ENCODE results near the gene METTL9.
"Not testable (repeated sequence)": the region's sequence is repeated elsewhere in the genome, so short reads cannot be mapped to it uniquely, and the experiment has no call there.

Gene METTL9

DNA sequence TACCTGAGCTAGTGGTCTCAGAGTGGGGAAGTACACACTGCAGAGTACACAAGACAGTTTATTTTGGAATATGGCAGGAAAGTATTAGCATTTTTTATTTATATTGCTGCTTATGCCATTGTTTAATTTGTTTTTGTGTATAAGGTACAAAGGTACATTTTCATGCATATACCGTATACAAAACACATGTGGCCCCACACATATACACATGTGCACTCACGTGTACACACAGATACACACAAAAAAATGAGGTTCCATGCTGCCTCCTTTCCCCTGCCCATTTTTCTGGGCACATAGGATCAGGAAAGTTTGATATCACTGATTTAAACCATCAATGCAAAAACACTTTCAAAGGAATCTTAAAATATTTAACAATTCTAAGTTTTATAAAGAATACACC lies 40.1 kb downstream of the METTL9 start:
- no peak for DNase-seq

DNA sequence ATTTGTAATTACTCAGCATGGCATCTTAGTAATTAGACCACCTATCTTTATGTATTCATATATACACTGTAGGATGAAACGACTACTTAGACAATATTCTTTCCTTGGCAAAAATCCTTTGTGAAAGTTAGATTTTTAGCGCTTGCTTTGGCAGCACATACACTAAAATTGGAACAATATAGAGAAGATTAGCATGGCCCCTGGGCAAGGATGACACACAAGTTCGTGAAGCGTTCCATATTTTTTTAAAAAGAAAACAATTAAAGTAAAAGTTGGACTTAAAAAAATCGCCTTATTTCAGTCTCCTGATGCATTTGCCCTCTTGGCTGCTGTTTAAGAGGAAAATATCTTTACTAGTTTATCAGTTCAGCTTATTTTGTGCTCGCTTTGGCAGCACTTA lies 42.5 kb downstream of the METTL9 start:
- DNase-seq: no peak

DNA sequence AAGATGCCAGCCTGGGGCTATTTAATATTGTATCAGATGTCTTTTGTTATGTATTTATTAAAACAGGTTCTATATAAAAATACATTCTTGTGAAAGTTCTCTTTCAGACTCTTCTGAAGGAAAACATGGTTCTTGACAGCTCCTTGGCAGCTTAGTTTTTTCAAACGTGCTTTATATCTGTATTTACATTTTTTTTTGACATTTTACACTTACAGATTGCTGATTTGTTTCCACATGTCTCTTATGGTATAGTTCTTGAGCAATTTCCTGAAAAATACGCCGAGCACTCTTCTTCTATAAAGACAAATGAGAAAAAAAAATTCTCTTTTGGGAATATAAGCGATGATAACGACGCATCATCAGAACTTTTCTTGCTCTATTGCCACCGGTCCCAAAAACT lies 43.5 kb downstream of the METTL9 start:
- DNase-seq: no peak

DNA sequence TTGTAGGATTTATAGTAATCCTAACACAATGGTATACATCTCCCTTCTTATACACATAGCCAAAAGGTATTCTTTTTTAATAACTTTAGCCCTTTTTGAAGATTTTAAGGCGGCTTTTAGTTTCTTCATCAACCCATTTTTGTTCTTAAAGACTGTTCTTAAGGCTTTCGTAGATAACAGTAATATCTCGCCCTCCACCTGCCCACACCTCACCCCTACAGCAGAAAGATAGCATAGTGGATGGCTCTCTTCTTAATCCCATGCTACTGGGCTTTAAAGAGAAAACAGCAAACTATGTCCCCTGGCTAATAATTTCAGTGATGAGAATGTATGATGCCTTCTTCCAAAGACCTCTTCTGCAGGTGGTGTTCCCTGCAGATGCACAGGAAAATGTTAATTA lies 44.4 kb downstream of the METTL9 start:
- no peak for DNase-seq

DNA sequence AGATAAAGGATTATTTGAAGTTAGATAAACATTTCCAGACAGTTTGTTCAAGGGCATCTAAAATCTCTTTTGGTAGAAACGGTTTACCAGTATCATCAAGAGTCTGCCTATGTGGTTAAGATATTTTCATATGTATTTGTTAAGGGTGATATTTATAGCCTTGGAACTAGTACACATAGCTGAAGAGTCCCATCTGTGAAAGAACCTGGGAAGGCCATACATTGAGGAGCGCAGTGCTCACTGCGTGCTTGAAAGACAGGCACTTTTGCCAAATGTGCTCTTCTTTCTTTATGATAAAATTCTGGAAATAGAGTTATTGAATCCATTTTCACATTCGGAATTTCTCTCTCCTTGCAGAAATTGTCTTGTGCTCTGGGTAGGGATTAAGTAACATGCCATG lies 45.3 kb downstream of the METTL9 start:
- no peak for DNase-seq

DNA sequence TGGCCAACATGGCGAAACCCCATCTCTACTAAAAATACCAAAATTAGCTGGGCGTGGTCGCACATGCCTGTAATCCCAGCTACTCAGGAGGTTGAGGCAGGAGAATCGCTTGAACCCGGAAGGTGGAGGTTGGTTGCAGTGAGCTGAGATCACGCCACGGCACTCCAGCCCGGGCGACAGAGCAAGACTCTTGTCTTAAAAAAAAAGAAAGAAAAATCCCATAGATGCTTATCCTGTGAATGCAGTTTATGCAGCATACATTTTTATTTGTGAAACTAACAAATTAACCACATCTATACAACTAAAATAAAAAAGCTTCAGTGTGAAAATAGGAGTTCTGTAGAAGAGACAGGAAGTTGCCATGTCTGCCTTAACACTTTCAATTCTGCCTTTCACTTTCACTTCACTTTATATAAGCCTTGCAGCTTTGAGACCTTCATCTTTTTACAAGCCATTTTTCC lies 45.9 kb downstream of the METTL9 start:
- no peak for DNase-seq

DNA sequence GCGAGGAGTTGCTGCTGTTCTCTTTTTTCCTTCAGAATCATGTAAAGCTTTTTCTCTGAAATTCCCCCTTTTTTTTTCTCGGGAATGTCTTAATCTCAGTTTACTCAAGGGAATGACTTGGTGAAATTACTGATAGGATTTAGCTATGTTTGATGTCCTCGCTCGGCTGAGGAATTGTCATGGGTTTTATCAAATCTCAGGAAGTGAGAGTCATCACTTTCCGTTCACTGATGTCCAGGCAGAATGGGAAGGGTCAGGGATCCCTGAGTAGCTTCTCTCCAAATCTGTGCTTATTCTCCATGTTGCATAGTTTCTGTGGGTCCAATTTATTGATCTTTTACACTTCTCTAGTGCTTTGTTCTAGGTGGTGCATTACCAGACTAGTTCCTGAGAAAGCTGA lies 46.7 kb downstream of the METTL9 start:
- no peak for DNase-seq

DNA sequence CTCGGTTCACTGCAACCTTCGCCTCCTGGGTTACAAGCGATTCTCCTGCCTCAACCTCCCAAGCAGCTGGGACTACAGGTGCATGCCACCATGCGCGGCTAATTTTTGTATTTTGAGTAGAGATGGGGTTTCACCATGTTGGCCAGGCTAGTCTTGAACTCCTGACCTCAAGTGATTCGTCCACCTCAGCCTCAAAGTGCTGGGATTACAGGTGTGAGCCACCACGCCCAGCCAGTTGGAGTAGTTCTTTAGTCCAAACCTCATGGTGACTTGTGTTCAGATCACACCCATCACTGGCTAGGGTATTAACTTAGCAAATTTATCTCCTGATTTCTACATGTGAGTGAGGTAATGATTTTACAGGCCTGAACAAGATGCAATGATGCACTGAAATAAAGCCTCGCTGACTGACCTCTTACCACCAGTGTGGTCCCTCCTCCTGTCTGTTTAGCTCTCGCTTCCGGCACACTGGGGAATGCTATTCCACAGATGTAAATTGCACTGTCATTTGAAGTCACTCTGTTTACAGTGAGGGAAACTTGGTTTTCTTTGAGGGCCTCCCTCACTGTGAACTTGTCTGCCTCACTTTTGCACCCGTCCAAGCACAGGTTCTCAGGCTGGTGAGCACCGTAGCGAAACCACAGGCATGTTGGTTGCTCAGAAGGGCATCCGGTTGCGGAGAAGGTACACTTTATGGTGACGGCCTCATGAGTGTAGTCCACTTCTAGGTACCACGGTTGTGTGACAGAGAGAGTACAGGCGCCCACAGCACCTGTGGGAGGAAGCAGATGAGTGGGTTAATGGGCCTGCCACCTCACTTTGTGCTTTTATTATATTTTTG lies 47.6 kb downstream of the METTL9 start:
- DNase-seq: no peak

DNA sequence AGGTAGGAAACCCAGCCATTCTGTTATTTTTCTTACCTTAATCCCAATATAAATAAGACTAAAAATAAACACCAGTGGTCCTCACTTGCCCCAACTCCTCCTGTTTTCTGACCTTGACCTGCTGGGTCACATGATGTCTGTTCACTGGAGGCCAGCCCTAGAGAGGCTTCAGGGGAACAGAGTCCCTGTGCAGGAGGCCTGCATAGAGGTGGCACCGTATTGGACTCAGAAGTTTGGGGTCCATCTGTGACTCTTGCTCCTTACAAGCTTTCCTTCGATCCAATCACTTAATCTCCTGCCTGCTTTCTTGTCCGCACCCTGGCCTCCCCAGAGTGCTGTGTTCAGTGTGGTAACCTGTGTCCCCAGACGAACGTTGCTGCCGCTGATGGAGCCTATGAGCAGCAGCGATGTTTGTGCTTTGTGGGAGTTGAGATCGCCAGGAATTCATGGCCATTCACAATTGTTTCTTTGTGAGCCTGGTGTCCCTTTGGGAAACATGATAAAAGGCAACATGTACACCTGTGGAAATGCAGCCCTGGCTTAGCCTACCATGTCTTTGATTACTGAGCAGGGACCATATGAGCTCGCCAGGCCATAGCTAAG lies 48.3 kb downstream of the METTL9 start:
- no peak for DNase-seq

DNA sequence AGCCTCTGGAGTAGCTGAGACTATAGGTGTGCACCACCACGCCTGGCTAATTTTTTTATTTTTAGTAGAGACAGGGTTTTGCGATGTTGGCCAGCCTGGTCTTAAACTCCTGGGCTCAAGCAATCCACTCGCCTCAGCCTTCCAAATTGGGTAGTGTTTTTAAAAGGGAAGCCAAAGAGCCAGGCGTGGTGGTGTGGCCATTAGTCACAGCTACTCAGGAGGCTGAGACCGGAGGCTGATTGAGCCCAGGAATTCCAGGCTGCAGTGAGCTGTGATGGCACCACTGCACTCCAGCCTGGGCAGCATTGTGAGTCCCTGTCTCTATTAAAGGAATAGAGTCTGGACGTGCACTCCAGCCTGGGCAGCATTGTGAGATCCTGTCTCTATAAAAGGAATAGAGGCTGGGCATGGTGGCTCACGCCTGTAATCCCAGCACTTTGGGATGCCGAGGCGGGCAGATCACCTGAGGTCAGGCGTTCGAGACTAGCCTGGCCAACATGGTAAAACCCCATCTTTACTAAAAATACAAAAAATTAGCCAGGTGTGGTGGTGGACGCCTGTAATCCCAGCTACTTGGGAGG lies 50.5 kb downstream of the METTL9 start:
- DNase-seq: not testable (repeated sequence)

DNA sequence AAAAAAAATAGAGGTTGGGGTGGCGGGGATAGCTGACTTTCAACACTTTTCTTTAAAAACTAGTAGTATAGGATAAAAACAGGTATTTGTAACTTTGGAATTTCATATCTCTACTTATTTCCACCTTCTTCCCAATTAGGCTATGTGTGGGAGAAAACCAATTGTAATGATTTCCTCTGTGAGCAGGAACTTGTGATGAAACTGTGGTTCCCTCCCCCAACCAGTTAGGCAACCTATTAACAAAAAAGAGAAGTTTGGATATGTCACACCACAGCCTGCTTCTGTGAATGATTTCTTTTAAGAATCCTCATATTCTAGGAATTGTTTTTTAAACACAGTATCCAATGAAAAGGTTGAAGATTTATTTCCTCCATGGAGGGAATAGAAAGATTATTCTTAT lies 51.1 kb downstream of the METTL9 start:
- DNase-seq: no peak

DNA sequence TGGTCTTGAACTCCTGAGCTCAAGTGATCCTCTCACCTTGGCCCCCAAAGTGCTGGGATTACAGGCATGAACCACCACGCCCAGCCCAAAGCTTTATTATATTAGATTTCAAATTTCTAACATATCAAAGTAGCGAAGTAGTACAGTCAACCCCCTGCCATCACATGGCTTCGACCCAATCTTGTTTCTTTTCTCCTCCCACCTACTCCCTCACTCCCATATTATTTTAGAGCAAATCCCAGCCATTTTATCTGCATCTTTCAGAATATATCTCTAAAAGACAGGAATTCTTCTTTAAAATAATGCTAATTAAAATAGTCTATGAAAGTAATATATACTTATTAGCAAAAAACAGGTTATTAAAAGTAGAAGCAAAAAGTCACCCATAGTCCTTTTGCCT lies 52.1 kb downstream of the METTL9 start:
- DNase-seq: no peak

DNA sequence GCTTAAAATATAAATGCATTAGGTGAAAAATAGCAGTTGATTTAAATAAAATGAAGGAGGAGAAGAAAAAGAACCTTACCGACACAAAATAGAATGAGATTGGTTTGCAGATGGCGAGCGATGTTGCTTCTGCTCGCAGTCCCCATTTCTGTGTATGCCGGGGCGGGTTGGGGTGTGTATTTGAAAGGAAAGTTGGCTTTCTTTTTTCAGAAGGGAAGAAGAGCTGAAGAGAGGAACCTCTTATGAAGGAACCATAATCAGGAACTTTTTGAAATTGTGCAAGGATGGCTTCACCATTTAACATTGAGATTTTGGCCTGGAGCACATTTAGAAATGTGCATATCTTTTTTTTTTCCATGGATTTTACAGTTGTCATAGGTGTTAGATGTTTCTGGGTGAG lies 53.1 kb downstream of the METTL9 start, which contains the start of gene IGSF6:
Gene IGSF6, minus strand, starts transcription at position 156 of the 400 bp plus-strand sequence. Its CDS starts 10 bp downstream, at position 146.
- no peak for DNase-seq

DNA sequence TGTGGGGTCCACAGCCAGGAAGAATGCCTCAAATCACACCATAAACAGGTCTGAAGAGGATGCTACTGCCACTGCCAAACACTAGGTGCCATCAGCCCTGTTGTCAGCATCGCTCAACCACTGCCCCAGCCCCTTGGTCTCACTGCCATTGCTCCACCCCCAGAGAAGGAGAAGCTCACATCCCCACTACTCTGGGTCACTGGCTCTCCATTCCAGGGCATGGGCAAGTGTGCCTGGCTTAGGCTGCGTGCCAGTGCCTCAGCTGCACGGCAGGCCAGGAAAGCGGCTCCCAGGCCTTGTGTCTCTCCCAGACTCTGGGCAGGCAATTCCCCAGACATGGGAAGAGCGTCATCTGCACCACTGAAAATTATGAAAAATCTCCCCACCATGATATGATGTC lies 54.2 kb downstream of the METTL9 start:
- DNase-seq: no peak

DNA sequence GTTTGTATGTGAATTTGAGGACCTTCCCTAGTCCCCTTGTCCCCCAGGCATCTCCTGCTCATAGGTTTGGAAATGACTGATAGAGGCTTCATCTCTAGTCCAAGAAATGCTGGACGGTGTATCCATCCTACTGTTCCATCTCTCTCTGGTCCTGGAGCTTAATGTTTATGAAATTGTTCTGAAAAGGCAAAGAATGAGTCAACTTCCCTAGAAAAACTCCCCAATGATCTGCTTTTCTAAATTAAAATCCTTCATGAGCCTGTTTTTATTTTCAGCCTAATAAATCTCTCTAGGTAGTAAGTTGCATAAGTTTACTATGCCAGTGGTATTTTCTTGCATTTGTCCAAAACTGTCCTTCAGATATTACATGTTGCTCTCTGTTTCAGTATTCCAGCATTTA lies 55.1 kb downstream of the METTL9 start:
- no peak for DNase-seq

DNA sequence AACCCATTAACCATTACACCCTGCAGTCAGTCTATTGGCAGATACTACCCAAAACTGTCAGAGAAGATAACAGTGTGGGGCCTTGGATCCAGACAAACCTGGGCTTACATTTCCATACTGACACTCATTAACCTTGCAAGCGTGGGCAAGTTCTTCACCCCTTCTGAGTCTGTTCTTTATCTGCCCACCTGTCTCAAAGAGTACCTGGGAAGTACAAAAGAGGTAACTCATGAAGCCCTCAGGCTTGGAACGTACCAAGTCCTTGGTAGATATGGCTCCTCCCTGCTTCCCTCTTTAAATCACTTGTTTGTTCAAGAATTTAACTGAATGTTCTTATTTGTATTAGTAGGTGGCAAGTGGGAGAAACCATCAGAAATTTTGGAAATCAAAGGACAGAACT lies 55.5 kb downstream of the METTL9 start:
- no peak for DNase-seq

DNA sequence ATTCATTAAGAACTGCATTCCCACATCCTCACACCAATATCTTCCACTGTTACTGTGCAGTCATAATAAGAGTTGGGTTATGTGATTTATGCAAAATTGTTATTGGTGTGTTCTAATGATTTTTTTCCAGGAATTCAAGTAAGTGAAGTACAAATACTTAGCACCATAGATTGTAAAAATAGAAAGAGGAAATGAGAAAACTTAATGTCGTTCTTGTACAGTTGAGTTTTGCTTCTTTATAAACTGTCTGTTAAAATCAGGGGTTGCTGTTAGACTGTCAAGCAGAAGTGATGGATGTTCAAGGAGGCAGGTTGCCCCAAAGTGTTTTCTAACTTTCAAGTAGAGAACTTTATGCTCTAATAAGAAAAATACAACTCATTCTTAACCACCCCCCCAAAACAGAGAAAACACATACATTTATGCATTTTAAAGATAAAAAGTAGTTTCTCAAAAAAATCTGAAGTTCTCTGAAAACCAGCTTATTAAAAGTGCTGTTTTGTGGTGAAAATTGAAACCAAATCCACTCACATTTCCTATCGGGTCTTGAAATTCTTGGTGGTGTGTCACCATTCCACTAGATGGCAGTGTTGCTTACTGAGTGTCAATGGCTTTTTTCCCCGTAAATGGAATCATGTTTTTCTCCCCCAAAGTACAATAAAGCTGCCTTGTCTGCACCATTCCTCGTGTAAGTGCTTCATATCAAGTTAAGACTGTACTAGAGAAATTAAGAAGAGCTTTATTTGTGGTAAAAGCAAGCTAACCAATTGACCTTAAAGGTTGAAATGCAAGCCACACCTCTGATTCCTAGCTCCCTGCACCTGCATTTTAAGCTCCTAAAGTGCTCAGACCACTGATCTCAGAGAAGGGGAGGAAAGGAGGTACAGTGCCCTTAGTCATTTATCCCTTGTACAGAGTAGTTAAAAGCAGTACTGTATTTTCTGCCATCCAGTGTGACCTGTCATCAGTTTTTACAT lies 57.7 kb downstream of the METTL9 start:
- peak in 1 of 2 experiments; percentile 57 for DNase-seq

DNA sequence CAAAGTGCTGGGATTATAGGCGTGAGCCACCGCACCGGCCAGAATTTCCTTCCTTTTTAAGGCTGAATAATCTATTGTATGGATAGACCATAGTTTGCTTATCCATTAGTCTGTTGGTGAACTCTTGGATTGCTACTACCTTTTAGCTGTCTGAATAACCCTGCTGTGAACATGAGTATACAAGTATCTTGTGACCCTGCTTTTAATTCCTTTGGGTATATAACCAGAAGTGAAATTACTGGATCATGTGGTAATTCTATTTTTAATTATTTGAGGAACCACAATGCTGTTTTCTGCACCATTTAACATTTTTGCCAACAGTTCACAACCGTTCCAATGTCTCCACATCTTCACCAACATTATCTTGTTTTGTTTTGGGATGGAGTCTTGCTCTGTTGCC lies 59.7 kb downstream of the METTL9 start:
- no peak for DNase-seq

DNA sequence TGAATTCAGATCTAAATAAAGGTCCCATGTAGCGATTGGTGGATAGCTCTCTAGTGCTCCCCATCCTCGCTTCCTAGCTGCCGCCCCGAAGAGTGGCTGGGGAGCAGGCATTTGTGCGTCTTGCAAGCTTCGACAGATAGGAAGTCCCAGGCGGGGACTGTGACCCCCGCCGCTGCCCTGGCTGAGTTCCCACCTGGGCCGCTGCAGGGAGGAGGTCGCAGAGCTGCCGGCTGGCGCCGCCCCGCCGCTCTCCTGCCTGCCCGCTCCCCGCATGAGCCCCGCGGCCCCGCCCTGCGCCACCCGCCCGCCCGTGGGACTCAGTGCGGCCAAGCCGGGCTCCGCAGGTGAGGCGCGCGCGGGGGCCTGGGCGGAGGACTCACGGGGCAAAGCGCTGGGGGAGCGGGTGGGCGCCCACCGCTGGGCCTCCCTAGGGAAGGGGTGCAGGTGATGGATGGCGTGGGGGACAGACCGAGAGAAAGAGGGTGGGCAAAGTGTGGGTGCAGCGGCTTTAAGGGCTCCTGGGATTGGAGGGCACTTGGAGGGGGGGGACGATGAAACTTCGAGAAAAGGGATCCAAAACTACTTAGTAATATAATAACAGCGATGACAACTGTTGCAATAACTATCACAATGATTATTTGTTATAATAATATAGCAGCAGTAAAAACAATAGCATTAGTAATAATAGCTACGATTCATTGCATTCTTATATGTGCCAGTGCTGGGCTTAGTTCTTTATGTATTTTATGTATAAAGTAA lies 64.7 kb downstream of the METTL9 start, which contains the start of gene OTOA:
Gene OTOA, plus strand, starts transcription at position 80 of the 759 bp plus-strand sequence. CDS start 14,547 bp downstream, outside the sequence.
- no peak for DNase-seq

DNA sequence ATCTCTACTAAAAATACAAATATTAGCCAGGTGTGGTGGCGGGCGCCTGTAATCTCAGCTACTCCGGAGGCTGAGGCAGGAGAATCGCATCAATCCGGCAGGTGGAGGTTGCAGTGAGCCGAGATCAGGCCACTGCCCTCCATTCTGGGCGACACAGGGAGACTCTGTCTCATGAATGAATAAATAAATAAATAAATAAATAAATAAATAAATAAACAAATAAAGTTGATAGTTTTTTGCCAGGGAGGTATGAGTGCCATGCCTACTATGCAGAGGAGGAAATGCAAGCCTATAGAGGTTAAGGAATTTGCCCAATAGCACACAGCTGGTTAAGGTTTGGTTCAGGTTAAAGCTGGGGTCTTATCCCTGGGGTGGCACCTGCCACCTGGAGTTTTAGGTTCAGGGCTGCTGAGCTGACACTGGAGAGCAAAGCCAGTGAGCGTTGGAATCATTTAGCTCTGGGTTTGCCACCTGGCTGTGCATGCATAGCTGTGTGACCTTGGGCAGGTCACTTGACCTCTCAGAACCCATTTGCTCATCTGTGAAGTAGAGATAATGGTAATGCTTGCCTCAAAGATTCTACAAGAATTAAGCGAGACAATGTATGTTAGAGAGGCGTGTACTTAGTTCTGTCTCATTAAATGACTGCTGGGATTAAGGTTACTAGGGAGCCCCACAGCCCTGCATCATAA lies 65.6 kb downstream of the METTL9 start:
- no peak for DNase-seq

DNA sequence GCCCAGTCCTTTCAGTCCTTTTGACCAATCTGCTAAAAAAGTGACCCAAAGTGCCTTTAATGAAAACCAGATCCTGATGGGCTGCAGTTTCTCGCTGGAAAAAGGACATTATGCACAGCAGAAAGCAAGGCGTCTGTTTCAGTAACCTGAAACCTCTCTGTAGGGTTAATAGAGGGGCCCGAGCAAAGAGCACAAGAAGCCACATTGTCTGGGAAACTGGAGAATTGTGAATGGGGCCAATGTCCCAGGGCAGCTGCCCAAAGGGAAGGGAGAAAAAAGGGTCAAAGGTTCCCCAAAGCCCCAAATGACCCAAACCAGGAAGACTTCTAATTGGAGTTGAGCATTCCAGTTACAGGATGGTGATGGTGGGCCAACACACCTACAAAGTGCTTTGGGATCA lies 67.4 kb downstream of the METTL9 start:
- no peak for DNase-seq

All from NCI-H446 (cell line).